GM10266 (cell line): ENCODE measurements around the gene YIPF5.

Experiments used
- DNase-seq: peaks from one replicate; pipeline ENCODE4 v3.0.0; 2012; ENCODE audit errors: extremely low spot score
- TF ChIP-seq, protein P1 (sequence below): IDR thresholded peaks from 2 replicates; pipeline ENCODE4 v1.5.1; 2012; ENCODE audit warnings: mild to moderate bottlenecking, low read depth; ENCODE audit not compliant: control insufficient read depth, insufficient read depth; ENCODE audit errors: missing control alignments

YIPF5 gene

DNA sequence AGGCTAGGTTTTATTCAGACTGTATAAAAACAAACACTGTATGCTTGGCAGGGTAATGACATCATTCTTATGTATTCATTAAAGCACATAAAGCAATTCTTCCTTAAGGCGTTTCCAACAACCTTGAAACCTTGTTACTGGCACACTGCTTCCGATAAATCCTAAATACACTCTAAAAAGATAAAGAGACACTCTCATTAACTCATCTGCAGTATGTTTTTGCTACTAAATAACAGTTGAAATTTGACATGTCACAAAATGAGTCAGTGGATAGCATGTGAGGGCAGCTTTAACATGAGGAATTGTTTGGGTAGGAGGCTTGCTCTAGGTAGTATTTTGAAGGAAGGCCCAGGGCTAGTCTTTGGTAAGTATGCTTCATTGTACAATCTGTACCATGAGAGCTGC is 13.7 kb downstream of the YIPF5 start:
- TF ChIP-seq, protein P1, sequence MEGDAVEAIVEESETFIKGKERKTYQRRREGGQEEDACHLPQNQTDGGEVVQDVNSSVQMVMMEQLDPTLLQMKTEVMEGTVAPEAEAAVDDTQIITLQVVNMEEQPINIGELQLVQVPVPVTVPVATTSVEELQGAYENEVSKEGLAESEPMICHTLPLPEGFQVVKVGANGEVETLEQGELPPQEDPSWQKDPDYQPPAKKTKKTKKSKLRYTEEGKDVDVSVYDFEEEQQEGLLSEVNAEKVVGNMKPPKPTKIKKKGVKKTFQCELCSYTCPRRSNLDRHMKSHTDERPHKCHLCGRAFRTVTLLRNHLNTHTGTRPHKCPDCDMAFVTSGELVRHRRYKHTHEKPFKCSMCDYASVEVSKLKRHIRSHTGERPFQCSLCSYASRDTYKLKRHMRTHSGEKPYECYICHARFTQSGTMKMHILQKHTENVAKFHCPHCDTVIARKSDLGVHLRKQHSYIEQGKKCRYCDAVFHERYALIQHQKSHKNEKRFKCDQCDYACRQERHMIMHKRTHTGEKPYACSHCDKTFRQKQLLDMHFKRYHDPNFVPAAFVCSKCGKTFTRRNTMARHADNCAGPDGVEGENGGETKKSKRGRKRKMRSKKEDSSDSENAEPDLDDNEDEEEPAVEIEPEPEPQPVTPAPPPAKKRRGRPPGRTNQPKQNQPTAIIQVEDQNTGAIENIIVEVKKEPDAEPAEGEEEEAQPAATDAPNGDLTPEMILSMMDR, result no peak
- no peak for DNase-seq

DNA sequence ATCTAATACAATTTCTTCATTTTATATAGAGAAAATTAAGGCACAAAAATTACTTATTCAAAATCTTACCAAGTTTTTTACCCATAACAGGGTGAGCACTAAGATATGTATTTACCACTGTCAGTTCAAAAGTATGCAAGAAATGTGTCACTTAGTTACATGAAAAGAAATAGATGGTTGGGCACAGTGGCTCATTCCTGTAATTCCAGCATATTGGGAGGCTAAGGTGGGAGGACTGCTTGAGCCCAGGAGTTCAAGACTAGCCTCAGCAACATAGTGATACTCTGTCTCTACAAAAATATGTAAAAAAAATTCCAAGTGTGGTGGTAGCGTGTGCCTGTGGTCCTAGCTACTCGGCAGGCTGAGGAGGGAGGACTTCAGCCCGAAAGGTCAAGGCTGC is 19.4 kb downstream of the YIPF5 start:
- TF ChIP-seq, protein P1, result no peak
- no peak for DNase-seq

DNA sequence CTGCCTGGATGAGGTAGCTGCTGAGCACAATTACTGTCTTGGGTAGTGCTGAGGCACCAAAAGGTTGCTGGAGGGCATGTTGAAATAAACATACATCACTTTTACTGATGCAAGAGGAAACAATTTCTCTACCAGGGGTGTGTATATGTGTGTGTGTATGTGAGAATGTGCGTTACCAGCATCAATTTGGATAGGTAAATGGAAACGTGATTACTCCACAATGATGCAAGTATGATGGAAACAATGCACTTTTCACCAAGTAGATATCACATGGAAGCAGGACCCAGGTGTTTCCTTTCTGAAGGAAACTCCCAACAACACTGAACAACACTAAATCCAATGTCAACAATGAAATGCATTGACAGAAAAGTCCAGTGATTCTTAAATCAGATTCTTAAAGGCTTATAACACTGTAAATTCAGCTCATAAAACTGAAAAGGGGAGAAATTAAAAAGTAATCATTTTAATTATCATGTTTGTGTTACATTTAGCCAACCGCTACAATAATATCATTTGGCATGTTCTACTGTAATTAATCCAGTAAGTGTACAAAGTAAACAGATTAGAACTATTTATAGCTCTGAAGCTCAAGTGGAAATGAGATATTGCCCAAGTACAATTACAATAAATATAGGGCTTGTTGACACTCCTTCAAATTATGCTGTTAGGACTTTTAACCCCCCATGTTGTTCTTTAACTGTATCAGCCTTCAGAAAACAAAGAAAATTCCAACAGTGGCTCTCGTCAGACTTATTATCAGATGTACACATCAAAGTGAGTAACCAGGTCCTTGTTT is 25.3 kb downstream of the YIPF5 start:
- DNase-seq, result no peak
- TF ChIP-seq, protein P1, result no peak

DNA sequence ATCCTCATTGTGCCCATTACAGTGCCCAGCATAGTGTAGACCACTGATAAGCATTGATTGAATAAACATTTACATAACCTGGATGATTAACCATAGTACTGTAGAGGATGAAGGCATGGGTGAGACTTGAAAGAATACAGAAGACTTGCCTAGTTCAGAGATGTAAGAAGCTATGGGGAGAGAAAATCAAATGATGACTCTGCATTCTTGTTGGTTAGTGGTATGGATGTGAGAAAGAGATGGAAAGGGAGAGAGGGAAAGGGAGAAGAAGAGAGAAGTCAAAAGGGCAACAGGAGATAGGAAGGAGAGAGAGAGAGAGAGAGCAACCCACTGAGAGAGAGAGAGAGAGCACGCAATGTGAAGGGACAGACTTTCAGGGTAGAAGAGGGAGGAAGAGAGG is 26.8 kb downstream of the YIPF5 start:
- no peak for DNase-seq
- TF ChIP-seq, protein P1, result no peak

DNA sequence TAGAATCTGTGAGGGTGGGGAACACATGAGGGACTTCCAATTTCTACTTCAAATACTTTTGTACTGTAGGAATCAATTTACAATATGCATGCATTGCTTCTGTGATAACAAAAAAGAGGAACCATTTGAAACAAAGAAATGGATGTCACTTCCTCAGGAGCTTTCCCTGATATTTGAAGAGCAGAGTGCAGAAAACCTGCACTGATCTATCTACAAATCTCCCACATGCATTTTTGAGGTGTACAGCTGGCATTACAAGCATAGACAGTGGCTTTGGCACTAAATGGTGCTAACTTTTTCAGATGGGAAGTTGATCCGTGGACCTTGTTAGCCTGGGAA is 27.7 kb downstream of the YIPF5 start:
- TF ChIP-seq, protein P1, result no peak
- no peak for DNase-seq

DNA sequence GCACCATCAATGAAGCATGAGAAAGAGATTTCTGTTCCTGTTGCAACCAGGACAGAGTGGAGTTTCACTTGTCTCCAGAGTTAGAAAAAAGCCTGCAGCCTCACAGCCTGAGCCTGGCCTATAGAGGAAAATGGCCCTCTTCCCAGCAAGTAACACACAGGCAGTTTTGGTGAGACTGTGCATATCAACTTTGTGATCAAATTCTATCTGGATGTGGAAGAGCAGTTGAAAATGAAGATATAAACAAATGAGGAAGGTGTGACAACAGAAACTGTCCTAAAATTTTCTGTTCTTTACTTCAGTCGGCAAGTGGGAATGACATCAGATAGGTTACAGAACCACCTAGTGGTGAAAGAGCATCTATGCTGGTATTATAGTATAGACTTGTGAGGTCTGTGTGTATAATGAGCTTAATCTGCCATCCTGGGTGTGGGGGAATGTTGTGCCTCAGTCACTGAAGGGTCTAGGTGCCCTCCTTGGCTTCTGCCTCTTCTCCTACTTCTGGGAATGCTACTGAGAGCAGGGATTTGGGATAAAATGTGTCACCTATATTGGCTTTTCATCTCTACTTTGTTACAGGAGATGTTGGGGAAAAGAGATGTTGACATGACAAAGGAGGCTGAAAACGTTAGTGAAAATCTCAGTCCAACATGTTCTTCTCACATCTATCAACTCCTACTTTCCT is 28.2 kb downstream of the YIPF5 start:
- DNase-seq, result peak; percentile 45
- TF ChIP-seq, protein P1, result peak; percentile 61

DNA sequence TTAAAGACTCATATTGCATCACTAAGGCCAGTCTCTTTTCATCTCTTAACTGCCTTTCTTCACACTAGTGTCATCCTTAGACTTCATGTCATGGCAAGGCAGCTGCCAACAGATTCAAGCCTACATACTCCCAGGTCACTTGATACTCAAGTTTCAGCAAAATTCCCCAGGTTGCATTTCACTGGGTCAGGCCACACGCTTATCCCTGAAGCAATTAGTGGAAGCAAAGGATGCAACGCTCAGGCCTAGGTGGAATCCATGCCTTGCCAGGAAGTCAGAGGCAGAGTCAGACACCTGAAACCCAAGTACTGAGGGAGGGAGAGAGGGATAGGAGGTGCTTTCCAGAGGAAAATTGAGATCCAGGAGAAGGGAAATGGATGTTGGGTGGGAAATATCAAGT is 28.9 kb downstream of the YIPF5 start:
- no peak for DNase-seq
- TF ChIP-seq, protein P1, result no peak
